Glutamatergic neuron (in vitro differentiated cells): ENCODE data around the gene UGT1A3. TPM values are rescaled to one million over a fixed set of nuclear protein-coding genes. Genes with fewer than 3 reads are reported as not detected.

Experiments
- DNase-seq: peaks from one replicate; pipeline ENCODE4 v3.0.0; 2022
- H3K27ac Mint-ChIP-seq: one replicate; pipeline ENCODE4 v1.8.0; 2020; ENCODE audit warnings: mild to moderate bottlenecking, mixed read lengths, inconsistent platforms; ENCODE audit not compliant: unreplicated experiment
- H3K27me3 Mint-ChIP-seq: one replicate; pipeline ENCODE4 v1.8.0; 2020; ENCODE audit warnings: mild to moderate bottlenecking, moderate library complexity, mixed read lengths, inconsistent platforms; ENCODE audit not compliant: unreplicated experiment
- H3K36me3 Mint-ChIP-seq: one replicate; pipeline ENCODE4 v1.8.0; 2020; ENCODE audit warnings: mild to moderate bottlenecking, mixed read lengths, inconsistent platforms; ENCODE audit not compliant: unreplicated experiment
- H3K4me1 Mint-ChIP-seq: one replicate; pipeline ENCODE4 v1.8.0; 2020; ENCODE audit warnings: mild to moderate bottlenecking, low read depth, mixed read lengths, inconsistent platforms; ENCODE audit not compliant: unreplicated experiment
- H3K4me3 Mint-ChIP-seq: one replicate; pipeline ENCODE4 v1.8.0; 2020; ENCODE audit warnings: mild to moderate bottlenecking, mixed read lengths, inconsistent platforms; ENCODE audit not compliant: unreplicated experiment
- H3K9me3 Mint-ChIP-seq: one replicate; pipeline ENCODE4 v1.8.0; 2020; ENCODE audit warnings: mild to moderate bottlenecking, moderate library complexity, mixed read lengths, inconsistent platforms; ENCODE audit not compliant: unreplicated experiment
- total RNA-seq: library from RNA; stranded (reverse); fragmentation: NEBNext Ultra II Directional; extraction: Animal tissue kit (Norgen Biotek cat#: 25700); gene quantifications from one replicate; pipeline ENCODE4 v1.2.1, GENCODE V29; 2021; ENCODE audit not compliant: unreplicated experiment
- TF ChIP-seq, protein P1 (sequence below): fragments of 200-600 bp; sonication (generic); IDR thresholded peaks from one replicate; pipeline ENCODE4 v1.5.0; 2021; ENCODE audit not compliant: partially characterized antibody, unreplicated experiment

Gene UGT1A3
- total RNA-seq, 1 donor from 2014 or later, result not detected

DNA sequence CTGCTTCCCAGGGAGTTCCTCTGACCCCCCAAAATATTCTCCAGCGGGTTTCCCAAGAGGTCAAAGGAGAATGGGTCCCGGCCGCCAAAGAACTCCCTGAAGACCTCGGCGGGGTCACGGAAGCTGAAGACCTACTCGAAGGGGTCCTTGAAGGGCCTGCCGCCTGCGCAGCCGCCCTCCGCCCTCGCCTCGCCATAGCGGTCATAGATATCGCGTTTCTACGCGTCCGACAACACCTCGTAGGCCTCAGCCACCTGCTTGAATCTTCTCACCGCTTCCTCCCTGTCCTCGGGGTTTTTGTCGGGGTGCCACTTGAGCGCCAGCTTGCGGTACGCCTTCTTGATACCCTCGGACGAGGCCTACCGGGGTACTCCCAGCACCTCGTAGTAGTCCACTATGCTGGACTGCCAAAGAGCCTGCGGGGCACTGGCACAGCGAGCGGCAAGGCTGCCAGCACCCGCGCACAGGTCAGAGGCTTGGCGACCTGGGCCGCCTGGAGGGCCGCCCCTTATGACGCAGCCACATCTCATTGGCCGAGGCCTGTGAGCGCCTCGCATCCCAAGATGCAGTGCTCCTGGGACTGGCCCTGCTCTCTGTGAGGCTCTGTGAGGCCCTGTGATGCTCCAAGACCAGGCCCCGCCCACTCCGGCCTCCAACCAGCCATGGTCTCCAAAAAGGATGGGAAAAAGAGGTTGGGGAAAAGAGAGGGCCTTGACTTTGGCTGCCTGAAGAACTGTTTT is 26.2 kb downstream of the UGT1A3 start:
- Mint-ChIP-seq H3K4me3 (no peak overlapping the region), H3K27ac (no peak overlapping the region), H3K27me3 (peaks cover 2% of the 10 kb centered on the region), H3K9me3 (peaks cover 2% of the 10 kb centered on the region), H3K4me1 (no peaks in the 10 kb centered on the region), H3K36me3 (peaks cover 8% of the 10 kb centered on the region)
- DNase-seq, result no peak
- TF ChIP-seq, protein P1, sequence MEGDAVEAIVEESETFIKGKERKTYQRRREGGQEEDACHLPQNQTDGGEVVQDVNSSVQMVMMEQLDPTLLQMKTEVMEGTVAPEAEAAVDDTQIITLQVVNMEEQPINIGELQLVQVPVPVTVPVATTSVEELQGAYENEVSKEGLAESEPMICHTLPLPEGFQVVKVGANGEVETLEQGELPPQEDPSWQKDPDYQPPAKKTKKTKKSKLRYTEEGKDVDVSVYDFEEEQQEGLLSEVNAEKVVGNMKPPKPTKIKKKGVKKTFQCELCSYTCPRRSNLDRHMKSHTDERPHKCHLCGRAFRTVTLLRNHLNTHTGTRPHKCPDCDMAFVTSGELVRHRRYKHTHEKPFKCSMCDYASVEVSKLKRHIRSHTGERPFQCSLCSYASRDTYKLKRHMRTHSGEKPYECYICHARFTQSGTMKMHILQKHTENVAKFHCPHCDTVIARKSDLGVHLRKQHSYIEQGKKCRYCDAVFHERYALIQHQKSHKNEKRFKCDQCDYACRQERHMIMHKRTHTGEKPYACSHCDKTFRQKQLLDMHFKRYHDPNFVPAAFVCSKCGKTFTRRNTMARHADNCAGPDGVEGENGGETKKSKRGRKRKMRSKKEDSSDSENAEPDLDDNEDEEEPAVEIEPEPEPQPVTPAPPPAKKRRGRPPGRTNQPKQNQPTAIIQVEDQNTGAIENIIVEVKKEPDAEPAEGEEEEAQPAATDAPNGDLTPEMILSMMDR, result no peak

DNA sequence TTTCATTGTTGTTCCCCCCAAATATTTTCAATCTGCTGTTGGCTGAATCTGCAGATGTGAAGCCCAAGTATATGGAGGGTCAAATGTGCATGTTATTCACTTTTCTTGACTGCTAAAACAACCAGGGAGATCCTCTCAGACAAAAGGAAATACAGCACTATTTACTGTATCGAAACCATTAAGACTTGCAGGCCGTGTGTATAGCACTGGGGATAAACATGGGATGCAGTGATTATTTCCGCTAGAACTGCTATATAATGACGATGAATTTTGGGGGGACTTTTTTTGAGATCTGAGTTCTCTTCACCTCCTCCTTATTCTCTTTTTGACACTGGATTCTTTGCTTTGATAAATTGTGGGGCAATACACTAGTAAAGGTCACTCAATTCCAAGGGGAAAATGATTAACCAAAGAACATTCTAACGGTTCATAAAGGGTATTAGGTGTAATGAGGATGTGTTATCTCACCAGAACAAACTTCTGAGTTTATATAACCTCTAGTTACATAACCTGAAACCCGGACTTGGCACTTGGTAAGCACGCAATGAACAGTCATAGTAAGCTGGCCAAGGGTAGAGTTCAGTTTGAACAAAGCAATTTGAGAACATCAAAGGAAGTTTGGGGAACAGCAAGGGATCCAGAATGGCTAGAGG is 27.7 kb downstream of the UGT1A3 start:
- no peak for DNase-seq
- H3K9me3 Mint-ChIP-seq, result no peaks in the 10 kb centered on the region
- H3K4me3 Mint-ChIP-seq, result no peak overlapping the region
- H3K27me3 Mint-ChIP-seq, result peaks cover 3% of the 10 kb centered on the region
- peaks cover 2% of the 10 kb centered on the region for H3K36me3 Mint-ChIP-seq
- no peaks in the 10 kb centered on the region for H3K4me1 Mint-ChIP-seq
- TF ChIP-seq, protein P1, result no peak
- H3K27ac Mint-ChIP-seq, result no peak overlapping the region

DNA sequence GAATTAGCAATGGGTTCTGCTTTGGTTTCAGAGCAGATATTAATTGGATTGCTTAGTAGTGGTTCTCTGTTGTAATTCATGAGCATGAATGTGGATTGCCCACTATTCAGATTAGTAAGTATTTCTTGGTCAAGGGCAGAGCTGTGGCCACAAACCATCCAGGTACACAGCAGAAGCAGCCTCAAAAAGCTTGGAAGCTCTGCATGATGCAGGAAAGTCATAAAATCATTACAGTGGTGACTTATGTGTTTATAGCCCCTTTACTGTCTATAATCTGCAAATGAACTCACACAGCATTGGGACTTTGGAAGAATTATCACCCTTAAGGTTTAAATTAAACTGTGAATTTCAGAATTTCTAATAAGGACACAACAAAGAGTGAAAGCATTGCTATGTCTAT is 29.3 kb downstream of the UGT1A3 start:
- Mint-ChIP-seq H3K4me1 (no peaks in the 10 kb centered on the region), H3K27ac (no peak overlapping the region), H3K27me3 (peaks cover 3% of the 10 kb centered on the region), H3K9me3 (no peaks in the 10 kb centered on the region), H3K4me3 (no peak overlapping the region), H3K36me3 (no peaks in the 10 kb centered on the region)
- TF ChIP-seq, protein P1, result no peak
- DNase-seq, result no peak

DNA sequence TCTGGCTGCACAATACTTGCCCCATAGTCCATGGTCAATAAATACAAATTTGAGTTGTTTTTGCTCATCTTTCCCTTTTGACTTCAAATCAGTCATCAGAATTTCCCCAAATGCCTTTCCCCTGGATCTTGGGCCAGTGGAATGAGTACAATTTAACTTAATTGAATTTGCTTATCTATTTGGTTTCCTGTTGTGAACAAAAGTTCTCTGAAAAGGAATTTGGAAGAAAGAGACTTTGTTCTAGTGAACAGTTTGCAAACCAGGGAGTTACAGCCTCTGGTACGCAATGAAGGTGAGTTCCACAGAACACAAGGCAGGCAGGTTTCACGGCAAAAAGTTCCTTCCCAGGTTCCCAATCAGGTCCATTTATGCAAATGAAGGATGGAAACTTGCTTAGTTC is 30.0 kb downstream of the UGT1A3 start:
- no peak for DNase-seq
- Mint-ChIP-seq H3K27me3 (peaks cover 3% of the 10 kb centered on the region), H3K9me3 (no peaks in the 10 kb centered on the region), H3K27ac (no peak overlapping the region), H3K36me3 (no peaks in the 10 kb centered on the region), H3K4me3 (no peak overlapping the region), H3K4me1 (no peaks in the 10 kb centered on the region)
- TF ChIP-seq, protein P1, result no peak

DNA sequence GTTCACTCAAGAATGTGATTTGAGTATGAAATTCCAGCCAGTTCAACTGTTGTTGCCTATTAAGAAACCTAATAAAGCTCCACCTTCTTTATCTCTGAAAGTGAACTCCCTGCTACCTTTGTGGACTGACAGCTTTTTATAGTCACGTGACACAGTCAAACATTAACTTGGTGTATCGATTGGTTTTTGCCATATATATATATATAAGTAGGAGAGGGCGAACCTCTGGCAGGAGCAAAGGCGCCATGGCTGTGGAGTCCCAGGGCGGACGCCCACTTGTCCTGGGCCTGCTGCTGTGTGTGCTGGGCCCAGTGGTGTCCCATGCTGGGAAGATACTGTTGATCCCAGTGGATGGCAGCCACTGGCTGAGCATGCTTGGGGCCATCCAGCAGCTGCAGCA is 31.2 kb downstream of the UGT1A3 start, which contains the start of gene UGT1A1:
Gene UGT1A1 (plus strand): TSS at position 228 of the 400 bp plus-strand sequence. CDS start 18 bp downstream, at position 246.
- Mint-ChIP-seq H3K27ac (no peak within 1 kb of the TSS), H3K9me3 (no peaks in the 10 kb centered on the region), H3K36me3 (no peaks in the 10 kb centered on the region), H3K4me3 (no peak within 1 kb of the TSS), H3K27me3 (peaks cover 3% of the 10 kb centered on the region), H3K4me1 (no peaks in the 10 kb centered on the region)
- no peak for DNase-seq
- TF ChIP-seq, protein P1, result no peak
